Fibroblast of lung (primary cell): ENCODE results near the gene SHC4. TPM values are rescaled to one million over a fixed set of nuclear protein-coding genes. Genes with fewer than 3 reads are reported as not detected.

Experiments
- DNase-seq, 2 donors: peaks; one replicate each; pipeline versions ENCODE4 v3.0.0 to v3.0.0-alpha.2; 2010; ENCODE audit warnings: low read depth in 2 of 2
- H2AFZ ChIP-seq: 2 replicates; pipeline ENCODE4 v1.5.1; 2012; ENCODE audit warnings: low read length, control low read depth, inconsistent platforms
- H3K27ac ChIP-seq: 2 replicates; pipeline ENCODE4 v1.5.1; 2011; ENCODE audit warnings: low read length, control low read depth; ENCODE audit not compliant: insufficient read depth
- H3K27me3 ChIP-seq: 2 replicates; pipeline ENCODE4 v1.5.1; 2011; ENCODE audit warnings: mild to moderate bottlenecking, low read length; ENCODE audit not compliant: control insufficient read depth, insufficient read depth
- H3K36me3 ChIP-seq: 2 replicates; pipeline ENCODE4 v1.5.1; 2011; ENCODE audit warnings: low read length; ENCODE audit not compliant: control insufficient read depth, insufficient read depth
- H3K4me1 ChIP-seq: 2 replicates; pipeline ENCODE4 v1.5.1; 2011; ENCODE audit warnings: low read length; ENCODE audit not compliant: control insufficient read depth, insufficient read depth; ENCODE audit errors: extremely low read depth
- H3K4me2 ChIP-seq: 2 replicates; pipeline ENCODE4 v1.5.1; 2011; ENCODE audit warnings: low read length, control low read depth; ENCODE audit not compliant: insufficient read depth; ENCODE audit errors: extremely low read depth
- H3K4me3 ChIP-seq, 4 experiments: fragments of 200-600 bp in 1 of 4; sonication (generic) in 1 of 4; replicated peaks in 1 of 4; 2 replicates each; pipeline ENCODE4 v1.5.1; 2011 to 2016; ENCODE audit warnings: low read length in 4 of 4, low read depth in 3 of 4, mild to moderate bottlenecking in 3 of 4, control low read depth in 2 of 4, inconsistent platforms in 1 of 4, mixed read lengths in 1 of 4; ENCODE audit not compliant: insufficient read depth in 1 of 4; ENCODE audit errors: control extremely low read depth in 1 of 4
- H3K79me2 ChIP-seq: 2 replicates; pipeline ENCODE4 v1.5.1; 2012; ENCODE audit warnings: mild to moderate bottlenecking, low read length, inconsistent platforms; ENCODE audit not compliant: control insufficient read depth, insufficient read depth
- H3K9ac ChIP-seq: 2 replicates; pipeline ENCODE4 v1.5.1; 2011; ENCODE audit warnings: mild to moderate bottlenecking, low read length, control low read depth; ENCODE audit not compliant: insufficient read depth
- H3K9me3 ChIP-seq: 2 replicates; pipeline ENCODE4 v1.5.1; 2012; ENCODE audit warnings: low read depth, low read length; ENCODE audit not compliant: control insufficient read depth, insufficient read depth
- H4K20me1 ChIP-seq: 2 replicates; pipeline ENCODE4 v1.5.1; 2011; ENCODE audit warnings: low read length; ENCODE audit not compliant: control insufficient read depth, insufficient read depth; ENCODE audit errors: extremely low read depth
- CTCF ChIP-seq, 2 donors: IDR thresholded peaks in 1 of 2; conservative IDR thresholded peaks in 1 of 2; 1 replicate in 1 of 2; 2 replicates in 1 of 2; pipeline ENCODE4 v1.5.1; 2011 to 2012; ENCODE audit warnings: low read length in 2 of 2, control low read depth in 1 of 2, inconsistent platforms in 1 of 2, low read depth in 1 of 2, mild to moderate bottlenecking in 1 of 2
- EZH2 ChIP-seq: IDR thresholded peaks from 2 replicates; pipeline ENCODE4 v1.5.1; 2012; ENCODE audit warnings: low read length, control low read depth, mild to moderate bottlenecking; ENCODE audit errors: missing control alignments
- polyA plus RNA-seq, 2 donors: library from polyadenylated mRNA; depleted of rRNA in 1 of 2; stranded (reverse) in 1 of 2; unstranded in 1 of 2; fragments of >200 nt; gene quantifications; 2 replicates each; pipeline ENCODE4 v1.2.1, GENCODE V29; 2011 to 2012; ENCODE audit warnings: missing spikeins in 1 of 2
- total RNA-seq: library from RNA; depleted of rRNA; stranded (reverse); fragments of >200 nt; gene quantifications from 2 replicates; pipeline ENCODE4 v1.2.1, GENCODE V29; 2014

SHC4 gene
- total and polyA plus RNA-seq, 2 donors (not counting 1 experiment from before 2014, with no cell fraction given), result 0.75 to 1.5 TPM

DNA sequence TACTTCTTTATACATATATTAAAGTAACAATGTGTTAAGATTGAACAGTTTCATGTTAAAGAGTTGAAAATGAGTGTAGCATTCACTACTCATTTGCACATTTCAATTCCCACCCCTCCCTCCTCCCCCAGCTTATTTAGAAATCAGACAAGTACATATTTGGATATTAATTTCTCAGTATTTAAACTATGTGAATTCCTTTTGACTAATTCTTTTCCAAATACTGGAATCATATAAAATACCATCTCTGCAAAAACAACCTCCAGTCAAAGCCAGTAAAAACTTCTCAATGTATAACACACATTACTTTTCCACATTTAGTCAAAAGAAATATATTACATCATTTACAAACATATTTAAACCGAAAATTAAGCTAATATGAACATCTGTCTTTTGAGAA lies 25.5 kb upstream of the SHC4 start:
- TF ChIP-seq EZH2, result no peak
- no peak for TF ChIP-seq CTCF (conservative IDR thresholded peaks at IDR 0.05 in 1 of 2, IDR thresholded peaks at IDR 0.05 in 1 of 2; ENCODE audit: low read depth in 1 of 2, low read length in 2 of 2)
- H3K79me2 ChIP-seq, result no peaks in the 10 kb centered on the region
- no peaks in the 10 kb centered on the region for H4K20me1 ChIP-seq
- peaks cover 2% of the 10 kb centered on the region for H3K36me3 ChIP-seq
- no peak for DNase-seq
- H3K4me1 ChIP-seq, result no peaks in the 10 kb centered on the region
- H3K27me3 ChIP-seq, result no peaks in the 10 kb centered on the region
- H3K9me3 ChIP-seq, result no peaks in the 10 kb centered on the region
- H3K4me3 ChIP-seq, result no peak overlapping the region
- no peak overlapping the region for H3K4me2 ChIP-seq
- H2AFZ ChIP-seq, result no peak overlapping the region
- H3K9ac ChIP-seq, result no peak overlapping the region
- no peak overlapping the region for H3K27ac ChIP-seq

DNA sequence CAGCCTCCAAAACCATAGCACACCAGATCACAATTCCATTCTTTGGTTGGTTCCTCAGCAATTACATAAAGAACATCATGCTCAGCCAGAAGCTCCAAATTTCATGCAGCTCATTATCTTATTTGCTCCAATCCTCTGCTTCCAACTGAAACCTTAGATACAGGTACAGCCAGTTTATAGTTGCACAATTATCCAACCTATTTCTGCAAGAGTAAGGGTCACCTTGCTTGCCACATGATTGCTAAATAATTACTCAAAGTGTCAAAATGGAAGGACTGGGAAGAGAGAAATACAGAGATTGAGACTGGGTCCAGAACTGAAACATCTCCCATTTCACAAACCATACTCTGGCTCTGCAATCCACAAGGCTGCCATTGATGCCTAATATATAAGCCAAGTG lies 23.4 kb upstream of the SHC4 start:
- Histone ChIP-seq H2AFZ (no peak overlapping the region), H3K36me3 (peaks cover 2% of the 10 kb centered on the region), H3K27me3 (no peaks in the 10 kb centered on the region), H3K27ac (no peak overlapping the region), H3K9me3 (no peaks in the 10 kb centered on the region), H4K20me1 (no peaks in the 10 kb centered on the region), H3K4me3 (no peak overlapping the region), H3K4me2 (no peak overlapping the region), H3K79me2 (no peaks in the 10 kb centered on the region), H3K4me1 (no peaks in the 10 kb centered on the region), H3K9ac (no peak overlapping the region)
- TF ChIP-seq CTCF (conservative IDR thresholded peaks at IDR 0.05 in 1 of 2, IDR thresholded peaks at IDR 0.05 in 1 of 2; ENCODE audit: low read depth in 1 of 2, low read length in 2 of 2) (no peak), EZH2 (no peak)
- no peak for DNase-seq

GRCh38 chr15:48986240-48986639 lies 22.5 kb upstream of the SHC4 start:
- no peak overlapping the region for H2AFZ ChIP-seq
- H3K27ac ChIP-seq, result no peak overlapping the region
- no peak overlapping the region for H3K4me2 ChIP-seq
- no peaks in the 10 kb centered on the region for H3K79me2 ChIP-seq
- H3K4me1 ChIP-seq, result no peaks in the 10 kb centered on the region
- H3K9me3 ChIP-seq, result no peaks in the 10 kb centered on the region
- no peak overlapping the region for H3K9ac ChIP-seq
- H3K36me3 ChIP-seq, result no peaks in the 10 kb centered on the region
- no peaks in the 10 kb centered on the region for H4K20me1 ChIP-seq
- H3K27me3 ChIP-seq, result no peaks in the 10 kb centered on the region
- no peak overlapping the region for H3K4me3 ChIP-seq
- no peak for DNase-seq
- no peak for TF ChIP-seq CTCF (conservative IDR thresholded peaks at IDR 0.05 in 1 of 2, IDR thresholded peaks at IDR 0.05 in 1 of 2; ENCODE audit: low read depth in 1 of 2, low read length in 2 of 2)
- TF ChIP-seq EZH2, result no peak
